HG03066 (cell line): Measurements from ENCODE around the gene ERN1.

Source experiments
- ATAC-seq: cut with Tn5 transposase; IDR thresholded peaks from one replicate; pipeline ENCODE4 v1.9.1; 2021; ENCODE audit warnings: low read depth; ENCODE audit not compliant: unreplicated experiment

ERN1 gene

GRCh38 chr17:64115822-64116534 is 14.0 kb downstream of the ERN1 start:
- ATAC-seq: no peak

GRCh38 chr17:64115043-64115698 is 14.8 kb downstream of the ERN1 start:
- ATAC-seq: no peak

- no peak for ATAC-seq
These were observed 16.9 kb downstream of the ERN1 start for GRCh38 chr17:64113006-64113405.

- ATAC-seq: no peak
These were observed 18.1 kb downstream of the ERN1 start for GRCh38 chr17:64111831-64112230.

GRCh38 chr17:64110379-64111152 is 19.4 kb downstream of the ERN1 start:
- ATAC-seq: no peak

- ATAC-seq: no peak
These were observed 20.5 kb downstream of the ERN1 start for GRCh38 chr17:64109400-64109799.

GRCh38 chr17:64107500-64108236 is 22.3 kb downstream of the ERN1 start:
- ATAC-seq: no peak

- ATAC-seq: no peak
These were observed 23.0 kb downstream of the ERN1 start for GRCh38 chr17:64106918-64107317.

GRCh38 chr17:64103391-64104364 is 26.3 kb downstream of the ERN1 start:
- ATAC-seq: peak; percentile 58

GRCh38 chr17:64102627-64103390 is 27.1 kb downstream of the ERN1 start:
- ATAC-seq: no peak

- ATAC-seq: no peak
These were observed 30.4 kb downstream of the ERN1 start for GRCh38 chr17:64099543-64099942.

- no peak for ATAC-seq
These were observed 32.6 kb downstream of the ERN1 start for GRCh38 chr17:64097196-64097936.

GRCh38 chr17:64096037-64096436 is 33.9 kb downstream of the ERN1 start:
- no peak for ATAC-seq

GRCh38 chr17:64095144-64095882 is 34.6 kb downstream of the ERN1 start:
- ATAC-seq: no peak

GRCh38 chr17:64094412-64094811 is 35.5 kb downstream of the ERN1 start:
- ATAC-seq: no peak

GRCh38 chr17:64092952-64093451 is 36.9 kb downstream of the ERN1 start:
- ATAC-seq: no peak

GRCh38 chr17:64092113-64092512 is 37.8 kb downstream of the ERN1 start:
- ATAC-seq: no peak
